A673 (cell line): Measurements from ENCODE around the gene AUH.

Experiments used
- EZH2 ChIP-seq: fragments of 200-600 bp; sonication (generic); IDR thresholded peaks from 2 replicates; pipeline ENCODE4 v1.6.1; 2017; ENCODE audit warnings: borderline replicate concordance, low read depth, mild to moderate bottlenecking, mixed read lengths, antibody characterized with exemption, low read length; ENCODE audit not compliant: poor library complexity, severe bottlenecking
- TF ChIP-seq, protein P1 (sequence below): fragments of 300-800, 200-600 bp; sonication (generic); conservative IDR thresholded peaks from 2 replicates; pipeline ENCODE4 v1.5.1; 2017; ENCODE audit warnings: low read depth, mild to moderate bottlenecking, antibody characterized with exemption, low read length, moderate library complexity, mixed read lengths

DNA sequence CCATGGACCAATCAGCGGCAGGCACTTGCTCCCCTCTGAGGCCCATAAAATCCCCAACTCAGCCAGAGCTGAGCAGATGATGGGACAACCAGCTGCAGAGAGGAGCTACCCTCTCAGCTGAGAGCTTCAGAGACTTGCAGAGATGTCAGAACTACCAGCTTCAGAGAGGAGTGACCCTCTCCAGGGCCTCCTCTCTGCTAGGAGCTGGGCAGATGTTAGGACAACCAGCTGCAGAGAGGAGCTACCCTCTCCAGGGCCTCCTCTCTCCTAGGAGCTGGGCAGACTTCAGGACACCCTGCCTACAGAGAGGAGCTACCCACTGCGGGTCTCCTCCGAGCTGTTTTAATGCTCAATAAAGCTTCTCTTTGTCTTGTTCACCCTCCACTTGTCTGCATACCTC, 3.0 kb upstream of the AUH start:
- TF ChIP-seq, protein P1, sequence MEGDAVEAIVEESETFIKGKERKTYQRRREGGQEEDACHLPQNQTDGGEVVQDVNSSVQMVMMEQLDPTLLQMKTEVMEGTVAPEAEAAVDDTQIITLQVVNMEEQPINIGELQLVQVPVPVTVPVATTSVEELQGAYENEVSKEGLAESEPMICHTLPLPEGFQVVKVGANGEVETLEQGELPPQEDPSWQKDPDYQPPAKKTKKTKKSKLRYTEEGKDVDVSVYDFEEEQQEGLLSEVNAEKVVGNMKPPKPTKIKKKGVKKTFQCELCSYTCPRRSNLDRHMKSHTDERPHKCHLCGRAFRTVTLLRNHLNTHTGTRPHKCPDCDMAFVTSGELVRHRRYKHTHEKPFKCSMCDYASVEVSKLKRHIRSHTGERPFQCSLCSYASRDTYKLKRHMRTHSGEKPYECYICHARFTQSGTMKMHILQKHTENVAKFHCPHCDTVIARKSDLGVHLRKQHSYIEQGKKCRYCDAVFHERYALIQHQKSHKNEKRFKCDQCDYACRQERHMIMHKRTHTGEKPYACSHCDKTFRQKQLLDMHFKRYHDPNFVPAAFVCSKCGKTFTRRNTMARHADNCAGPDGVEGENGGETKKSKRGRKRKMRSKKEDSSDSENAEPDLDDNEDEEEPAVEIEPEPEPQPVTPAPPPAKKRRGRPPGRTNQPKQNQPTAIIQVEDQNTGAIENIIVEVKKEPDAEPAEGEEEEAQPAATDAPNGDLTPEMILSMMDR: no peak
- no peak for TF ChIP-seq EZH2
